ENCODE measurements around the gene LGALS9C. TPM values are rescaled to one million over a fixed set of nuclear protein-coding genes. Genes with fewer than 3 reads are reported as not detected.
"Not testable (repeated sequence)": the region's sequence is repeated elsewhere in the genome, so short reads cannot be mapped to it uniquely, and the experiment has no call there.

Gene LGALS9C
- total RNA-seq, 2 experiments from 2014 or later = 2.6 to 3.7 TPM

DNA sequence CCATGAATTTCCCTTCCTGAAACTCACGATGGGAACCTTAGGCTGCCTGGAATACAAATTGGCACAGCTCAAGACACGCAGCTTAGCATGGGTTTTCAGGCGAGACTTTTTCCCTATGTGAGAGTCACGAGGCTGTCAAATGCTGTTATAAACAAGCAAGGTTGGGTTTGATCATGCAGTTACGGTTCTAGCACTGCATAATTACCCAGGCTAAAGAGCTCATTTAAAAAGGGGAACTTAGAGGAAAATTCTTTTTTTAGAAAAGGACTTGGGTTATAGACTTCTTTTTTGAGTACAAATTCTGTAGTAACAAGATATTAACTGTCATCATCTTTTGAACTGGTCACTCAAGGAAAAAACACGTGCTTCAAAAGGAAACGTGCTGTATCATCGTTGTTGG, 44.5 kb downstream of the LGALS9C start:
- POLR2A ChIA-PET; H3K4me3 Mint-ChIP-seq; H3K27ac Mint-ChIP-seq; H3K36me3 Mint-ChIP-seq (ENCODE audit: low read depth); H3K27me3 Mint-ChIP-seq (ENCODE audit: low read depth); H3K4me1 Mint-ChIP-seq (ENCODE audit: low read depth); DNase-seq; CTCF ChIA-PET; ATAC-seq; H3K9me3 Mint-ChIP-seq (ENCODE audit: insufficient read depth): not testable (repeated sequence)

DNA sequence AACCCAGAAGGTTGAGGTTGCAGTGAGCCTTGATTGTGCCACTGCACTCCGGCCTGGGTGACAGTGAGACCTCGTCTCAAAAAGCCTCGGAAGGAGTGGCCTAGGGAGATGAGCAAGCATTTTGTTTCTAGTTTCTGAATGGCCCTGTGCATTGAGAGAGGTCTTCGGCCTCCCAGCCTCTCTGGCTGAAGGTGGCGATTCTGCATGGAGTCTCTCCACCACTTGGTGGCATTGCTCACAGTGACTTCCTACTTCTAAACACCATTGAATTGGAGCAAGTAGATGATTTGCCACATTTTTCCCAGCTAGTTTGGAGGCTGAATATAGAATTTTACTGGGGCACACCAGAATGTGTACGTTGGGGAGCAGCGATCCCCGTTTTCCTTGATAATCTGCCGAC, 48.4 kb downstream of the LGALS9C start:
- CTCF ChIA-PET; H3K27ac Mint-ChIP-seq; H3K9me3 Mint-ChIP-seq (ENCODE audit: insufficient read depth): not testable (repeated sequence)

DNA sequence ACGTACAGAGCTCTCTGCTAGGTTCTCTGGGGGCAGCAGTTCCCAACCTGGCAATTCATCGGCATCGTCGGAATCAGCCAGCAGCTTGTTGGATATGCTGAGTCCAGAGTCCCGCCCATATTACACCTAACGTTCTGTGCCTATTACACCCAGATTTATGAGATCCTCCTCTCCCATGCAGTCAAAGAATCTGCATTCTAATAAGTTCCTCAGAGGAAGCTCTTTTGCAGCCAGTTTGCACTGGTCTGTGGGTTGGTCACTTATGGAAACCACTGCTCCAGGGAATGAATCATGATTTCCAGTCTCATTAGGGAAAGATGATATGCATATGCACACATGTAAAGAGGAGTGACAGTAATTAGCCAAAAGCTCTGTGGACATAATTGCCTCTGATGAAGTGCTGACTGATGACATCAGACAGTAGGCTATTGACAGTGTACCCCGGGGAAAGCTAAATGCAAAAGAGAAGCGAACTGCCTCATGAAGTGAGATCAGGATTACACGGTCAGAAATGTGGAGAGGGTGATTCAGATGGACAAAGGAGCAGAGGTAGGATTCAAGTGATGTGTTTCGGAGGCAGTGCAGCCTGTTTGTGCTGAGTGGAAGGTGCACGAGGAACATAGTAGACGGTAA, 49.7 kb downstream of the LGALS9C start:
- H3K9me3 Mint-ChIP-seq (ENCODE audit: insufficient read depth); H3K27ac Mint-ChIP-seq; POLR2A ChIA-PET; H3K27me3 Mint-ChIP-seq (ENCODE audit: low read depth); ATAC-seq; DNase-seq; H3K4me1 Mint-ChIP-seq (ENCODE audit: low read depth); H3K4me3 Mint-ChIP-seq; H3K36me3 Mint-ChIP-seq (ENCODE audit: low read depth); CTCF ChIA-PET: not testable (repeated sequence)

More for the DNA sequence above, 48.4 kb downstream of the LGALS9C start:
- H3K4me3 Mint-ChIP-seq; H3K27me3 Mint-ChIP-seq (ENCODE audit: low read depth); H3K36me3 Mint-ChIP-seq (ENCODE audit: low read depth); H3K4me1 Mint-ChIP-seq (ENCODE audit: low read depth); ATAC-seq; DNase-seq; POLR2A ChIA-PET: not testable (repeated sequence)

DNA sequence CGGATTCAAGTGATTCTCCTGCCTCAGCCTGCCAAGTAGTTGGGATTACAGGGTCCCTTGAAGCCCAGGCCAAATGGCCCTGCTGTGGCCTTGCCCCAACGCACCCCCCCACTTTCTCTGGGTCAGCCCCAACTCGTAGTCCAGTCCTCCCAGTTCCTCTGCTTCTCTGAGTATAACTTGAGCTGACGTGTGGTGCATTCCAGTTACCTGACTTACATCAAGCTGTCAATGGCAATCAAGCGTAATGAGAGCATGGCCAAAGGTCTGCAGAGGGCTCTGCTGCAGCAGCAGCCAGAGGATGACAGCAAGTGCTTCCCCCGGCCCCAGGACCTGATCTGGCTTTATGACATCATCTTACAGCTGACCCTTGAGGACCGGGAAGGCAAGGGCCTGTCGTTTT, 50.8 kb downstream of the LGALS9C start:
- ATAC-seq; H3K27me3 Mint-ChIP-seq (ENCODE audit: low read depth); H3K4me1 Mint-ChIP-seq (ENCODE audit: low read depth); H3K4me3 Mint-ChIP-seq; CTCF ChIA-PET; DNase-seq; H3K27ac Mint-ChIP-seq; H3K9me3 Mint-ChIP-seq (ENCODE audit: insufficient read depth); POLR2A ChIA-PET; H3K36me3 Mint-ChIP-seq (ENCODE audit: low read depth): not testable (repeated sequence)

GRCh38 chr17:18528435-18528834, 51.8 kb downstream of the LGALS9C start:
- H3K4me3 Mint-ChIP-seq; H3K27ac Mint-ChIP-seq; H3K4me1 Mint-ChIP-seq (ENCODE audit: low read depth); POLR2A ChIA-PET; H3K27me3 Mint-ChIP-seq (ENCODE audit: low read depth); H3K36me3 Mint-ChIP-seq (ENCODE audit: low read depth); CTCF ChIA-PET; DNase-seq; ATAC-seq; H3K9me3 Mint-ChIP-seq (ENCODE audit: insufficient read depth): not testable (repeated sequence)

DNA sequence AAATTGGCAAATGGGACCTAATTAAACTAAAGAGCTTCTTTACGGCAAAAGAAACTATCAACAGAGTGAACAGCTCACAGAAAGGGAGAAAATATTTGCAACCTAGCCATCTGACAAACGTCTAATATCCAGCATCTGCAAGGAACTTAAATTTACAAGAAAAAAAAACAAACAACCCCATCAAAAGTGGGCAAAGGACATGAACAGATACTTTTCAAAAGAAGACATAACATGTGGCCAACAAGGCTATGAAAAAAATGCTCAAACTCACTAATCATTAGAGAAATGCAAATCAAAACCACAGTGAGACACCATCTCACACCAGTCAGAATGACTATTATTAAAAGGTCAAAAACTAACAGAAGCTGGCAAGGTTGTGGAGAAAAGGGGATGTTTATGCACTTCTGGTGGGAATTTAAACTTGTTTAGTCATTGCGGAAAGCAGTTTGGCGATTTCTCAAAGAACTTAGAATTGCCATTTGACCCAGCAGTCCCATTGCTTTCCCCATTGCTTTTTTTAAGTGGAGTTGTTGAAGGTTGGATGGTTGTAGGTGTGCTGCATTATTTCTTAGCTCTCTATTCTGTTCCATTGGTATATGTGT, 52.4 kb downstream of the LGALS9C start:
- CTCF ChIA-PET; H3K27me3 Mint-ChIP-seq (ENCODE audit: low read depth); H3K36me3 Mint-ChIP-seq (ENCODE audit: low read depth); H3K9me3 Mint-ChIP-seq (ENCODE audit: insufficient read depth); H3K4me3 Mint-ChIP-seq; H3K4me1 Mint-ChIP-seq (ENCODE audit: low read depth); ATAC-seq; H3K27ac Mint-ChIP-seq; DNase-seq; POLR2A ChIA-PET: not testable (repeated sequence)

- DNase-seq; H3K9me3 Mint-ChIP-seq (ENCODE audit: insufficient read depth); H3K4me1 Mint-ChIP-seq (ENCODE audit: low read depth); POLR2A ChIA-PET; H3K4me3 Mint-ChIP-seq; H3K27me3 Mint-ChIP-seq (ENCODE audit: low read depth); ATAC-seq; CTCF ChIA-PET; H3K27ac Mint-ChIP-seq; H3K36me3 Mint-ChIP-seq (ENCODE audit: low read depth): not testable (repeated sequence)
Observed at GRCh38 chr17:18530405-18530804, 53.8 kb downstream of the LGALS9C start.

DNA sequence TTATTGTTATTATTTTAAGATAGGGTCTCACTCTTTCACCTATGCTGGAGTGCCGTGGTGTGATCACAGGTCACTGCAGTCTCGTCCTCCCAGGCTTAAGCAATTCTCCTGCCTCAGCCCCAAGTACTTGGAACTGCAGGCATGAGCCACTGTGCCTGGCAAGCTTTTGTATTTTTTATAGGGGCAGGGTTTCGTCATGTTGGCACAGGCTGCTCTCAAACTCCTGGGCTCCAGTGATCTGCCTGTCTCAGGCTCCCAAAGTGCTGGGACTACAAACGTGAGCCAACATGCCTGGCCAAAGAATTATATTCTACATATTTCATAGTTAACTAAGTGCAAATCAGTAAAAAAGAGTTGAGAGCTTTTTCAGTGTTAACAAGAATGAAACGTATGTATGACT, 65.6 kb downstream of the LGALS9C start:
- POLR2A ChIA-PET; H3K27ac Mint-ChIP-seq; H3K4me3 Mint-ChIP-seq; H3K27me3 Mint-ChIP-seq (ENCODE audit: low read depth); ATAC-seq; H3K36me3 Mint-ChIP-seq (ENCODE audit: low read depth); CTCF ChIA-PET; H3K9me3 Mint-ChIP-seq (ENCODE audit: insufficient read depth); H3K4me1 Mint-ChIP-seq (ENCODE audit: low read depth); DNase-seq: not testable (repeated sequence)

- CTCF ChIA-PET; DNase-seq; H3K27ac Mint-ChIP-seq; ATAC-seq; H3K36me3 Mint-ChIP-seq (ENCODE audit: low read depth); H3K4me3 Mint-ChIP-seq; H3K4me1 Mint-ChIP-seq (ENCODE audit: low read depth); H3K9me3 Mint-ChIP-seq (ENCODE audit: insufficient read depth); POLR2A ChIA-PET; H3K27me3 Mint-ChIP-seq (ENCODE audit: low read depth): not testable (repeated sequence)
Observed at GRCh38 chr17:18542907-18543306, 66.3 kb downstream of the LGALS9C start.

Other genes with a start within 250 kb of the LGALS9C start
- gene FLII, start 218.1 kb upstream of the LGALS9C start, total RNA-seq = 100 to 1,000 TPM; 338 to 364 TPM
- 10 to 100 TPM in 1 of 2 experiments, 1 to 10 TPM in 1; 9.0 to 11.1 TPM for gene MIEF2, start 216.1 kb upstream of the LGALS9C start, total RNA-seq
- gene TOP3A, start 161.8 kb upstream of the LGALS9C start, total RNA-seq = 10 to 100 TPM; 75.9 to 77.3 TPM
- 10 to 100 TPM; 23.7 TPM for gene SMCR8, start 161.5 kb upstream of the LGALS9C start, total RNA-seq
- gene SHMT1, start 113.2 kb upstream of the LGALS9C start, total RNA-seq = 10 to 100 TPM; 60.7 to 61.8 TPM
- not detected for gene EVPLL, start 99.0 kb upstream of the LGALS9C start, total RNA-seq
- gene TBC1D28, start 167.6 kb downstream of the LGALS9C start, total RNA-seq = not detected
- 1 to 10 TPM; 4.4 to 5.8 TPM for gene FOXO3B, start 205.5 kb downstream of the LGALS9C start, total RNA-seq

All from activated CD8-positive, alpha-beta T cell treated with anti-CD3 and anti-CD28 coated beads, Interleukin-2, amount 10 ng/mL, durations not matched to agents 7 days and 5 days (primary cell).